K562 (cell line): ENCODE measurements around the gene MYRIP. TPM values are rescaled to one million over a fixed set of nuclear protein-coding genes. Genes with fewer than 3 reads are reported as not detected.

Source experiments
- ATAC-seq: fragments of 200-7000 bp; cut with Tn5 transposase; 3 replicates; pipeline ENCODE4 v1.9.1; 2020; ENCODE audit warnings: moderate library complexity
- BruUV-seq: library from RNA; stranded (reverse); fragments of 400-500 nt; replicated peaks from 2 replicates; lab custom pipeline; 2021; lab: Mats Ljungman, UMichigan
- CTCF ChIA-PET: fragments of 300-600 bp; formaldehyde crosslinking; extraction: SDS; loops from one replicate; lab custom pipeline; 2021; ENCODE audit warnings: low intra/inter-chr PET ratio; lab: Yijun Ruan, JAX
- POLR2A ChIA-PET: fragments of 300-600, 350-650 bp; sonication (Branson Sonifier 250); formaldehyde crosslinking; extraction: SDS; loops from one replicate; lab custom pipeline; 2021; ENCODE audit warnings: antibody characterized with exemption, inconsistent platforms; lab: Yijun Ruan, JAX
- DNase-seq, 4 experiments: peaks; one replicate each; pipeline versions ENCODE4 v3.0.0 to v3.0.0-alpha.2; 2011 to 2018; ENCODE audit warnings: low spot score in 3 of 4, mixed read lengths in 3 of 4; ENCODE audit errors: extremely low read depth in 1 of 4
- FAIRE-seq: peaks from 2 replicates; lab custom pipeline; 2011; peaks lifted over from hg19 to GRCh38; lab: Jason Lieb, UNC
- H2AFZ ChIP-seq: 2 replicates; pipeline ENCODE4 v1.6.0; 2011; ENCODE audit warnings: low read depth, low read length, control low read depth, inconsistent platforms
- H3K27ac ChIP-seq: fragments of 200-600 bp; 3 replicates; pipeline ENCODE4 v1.8.0; 2011; ENCODE audit warnings: low read depth, mild to moderate bottlenecking, control low read depth, inconsistent platforms, low read length, moderate library complexity, mixed read lengths; ENCODE audit errors: extremely low read depth
- H3K27me3 ChIP-seq, 2 experiments: fragments of 300-600 bp in 1 of 2; 2 replicates in 1 of 2; 3 replicates in 1 of 2; pipeline versions ENCODE4 v1.6.0 to v1.8.0; 2011; ENCODE audit warnings: inconsistent platforms in 2 of 2, low read length in 2 of 2, mild to moderate bottlenecking in 1 of 2, mixed read lengths in 1 of 2, moderate library complexity in 1 of 2; ENCODE audit not compliant: control insufficient read depth in 2 of 2, insufficient read depth in 2 of 2
- H3K36me3 ChIP-seq: fragments of 300-600 bp; 3 replicates; pipeline ENCODE4 v1.8.0; 2011; ENCODE audit warnings: mild to moderate bottlenecking, low read length, inconsistent platforms; ENCODE audit not compliant: control insufficient read depth, insufficient read depth
- H3K4me1 ChIP-seq, 2 experiments: fragments of 200-600 bp in 1 of 2; replicated peaks in 1 of 2; 2 replicates in 1 of 2; 3 replicates in 1 of 2; pipeline versions ENCODE4 v1.5.1 to v1.8.0; 2011; ENCODE audit warnings: inconsistent platforms in 2 of 2, low read length in 2 of 2, mild to moderate bottlenecking in 1 of 2, mixed read lengths in 1 of 2, moderate library complexity in 1 of 2; ENCODE audit not compliant: control insufficient read depth in 2 of 2, insufficient read depth in 2 of 2
- H3K4me2 ChIP-seq: 2 replicates; pipeline ENCODE4 v1.6.1; 2011; ENCODE audit warnings: low read length, control low read depth, inconsistent platforms, mixed read lengths; ENCODE audit not compliant: insufficient read depth
- H3K4me3 ChIP-seq: fragments of 200-600 bp; sonication (generic), shearing (Covaris generic); 2 replicates; pipeline ENCODE4 v1.5.1; 2016; ENCODE audit warnings: control low read depth, inconsistent platforms
- H3K79me2 ChIP-seq: fragments of 200-600 bp; 3 replicates; pipeline ENCODE4 v1.8.0; 2011; ENCODE audit warnings: low read length, inconsistent platforms; ENCODE audit not compliant: control insufficient read depth, insufficient read depth
- H3K9ac ChIP-seq, 2 experiments: 2 replicates each; pipeline versions ENCODE4 v1.6.0 to v1.6.1; 2011; ENCODE audit warnings: low read depth in 2 of 2, low read length in 2 of 2, control low read depth in 1 of 2, inconsistent platforms in 1 of 2, mild to moderate bottlenecking in 1 of 2, mixed read lengths in 1 of 2; ENCODE audit not compliant: insufficient read depth in 1 of 2
- H3K9me1 ChIP-seq: one replicate; pipeline ENCODE4 v1.6.0; 2011; ENCODE audit warnings: inconsistent platforms, mild to moderate bottlenecking, low read length, moderate library complexity; ENCODE audit not compliant: control insufficient read depth, insufficient read depth
- H3K9me3 ChIP-seq: replicated peaks from 2 replicates; pipeline ENCODE4 v1.5.1; 2011; ENCODE audit warnings: low read depth, low read length, inconsistent platforms; ENCODE audit not compliant: control insufficient read depth, insufficient read depth
- H4K20me1 ChIP-seq: replicated peaks from 2 replicates; pipeline ENCODE4 v1.6.1; 2011; ENCODE audit warnings: low read length, inconsistent platforms, mixed read lengths; ENCODE audit not compliant: control insufficient read depth, insufficient read depth
- ESRRB ChIP-seq: fragments of 250-450 bp; sonication (Bioruptor Pico); IDR thresholded peaks from 2 replicates; pipeline ENCODE4 v1.5.0; 2020; ENCODE audit warnings: mild to moderate bottlenecking, moderate library complexity, borderline replicate concordance
- MTA1 ChIP-seq: fragments of 450-650 bp; IDR thresholded peaks from 2 replicates; pipeline ENCODE4 v1.6.1; 2017; ENCODE audit warnings: borderline replicate concordance
- MTA2 ChIP-seq: fragments of 450-650 bp; IDR thresholded peaks from 2 replicates; pipeline ENCODE4 v1.6.1; 2016; ENCODE audit warnings: low read depth
- PHTF2 ChIP-seq: fragments of 250-450 bp; sonication (Bioruptor Pico); IDR thresholded peaks from 2 replicates; pipeline ENCODE4 v1.5.0; 2021; ENCODE audit warnings: mild to moderate bottlenecking
- SMAD3 ChIP-seq: fragments of 450-650 bp; formaldehyde crosslinking; conservative IDR thresholded peaks from 2 replicates; pipeline ENCODE4 v1.4.0; 2020; ENCODE audit warnings: mild to moderate bottlenecking
- SREBF2 ChIP-seq: sonication (generic); formaldehyde crosslinking; IDR thresholded peaks from 2 replicates; pipeline ENCODE4 v1.4.0; 2020; ENCODE audit warnings: mild to moderate bottlenecking, missing genetic modification reagents
- ZNF124 ChIP-seq: sonication (generic); formaldehyde crosslinking; IDR thresholded peaks from 2 replicates; pipeline ENCODE4 v1.8.1; 2022; ENCODE audit warnings: missing genetic modification reagents
- ZNF174 ChIP-seq: fragments of 250-450 bp; sonication (Bioruptor Pico); IDR thresholded peaks from 2 replicates; pipeline ENCODE4 v1.4.0; 2020; ENCODE audit warnings: mild to moderate bottlenecking
- ZNF324 ChIP-seq: fragments of 250-450 bp; sonication (Bioruptor Pico); IDR thresholded peaks from 2 replicates; pipeline ENCODE4 v1.4.0; 2020; ENCODE audit warnings: mild to moderate bottlenecking
- WGBS: fragments of 100-300 bp; shearing (Covaris generic); methylation state at CpG from one replicate; pipeline ENCODE4 v1.1.6; 2016; ENCODE audit warnings: low coverage, mixed read lengths; ENCODE audit not compliant: insufficient coverage; ENCODE audit errors: missing lambda C conversion rate; 5-methylcytosine and 5-hydroxymethylcytosine counted together
- in situ Hi-C: fragments of 300-500 bp; cut with MboI; formaldehyde crosslinking; loops from 4 replicates; pipeline ENCODE4 v1.15.0; 2018; ENCODE audit warnings: inconsistent platforms, mixed read lengths
- intact Hi-C: fragments of 100-400 bp; cut with micrococcal nuclease; formaldehyde crosslinking; loops from 2 replicates; pipeline ENCODE4 v1.14.2; 2022
- polyA plus RNA-seq, 8 experiments: library from polyadenylated mRNA; depleted of rRNA in 4 of 8; stranded (reverse) in 5 of 8; unstranded in 3 of 8; fragments of >200 nt; fragmentation: Nextera tagmentation in 2 of 8; fragmentation: Illumina TruSeq in 1 of 8; extraction: Ambion mirVana in 2 of 8; extraction: Trizol in 1 of 8; gene quantifications; 2 replicates each; pipeline versions ENCODE4 v1.2.1 to v1.2.3, GENCODE V29; 2011 to 2014; ENCODE audit warnings: inconsistent platforms in 1 of 8, missing spikeins in 1 of 8
- total RNA-seq, 7 experiments: library from RNA; depleted of rRNA in 6 of 7; stranded (reverse); fragments of >200 nt in 6 of 7; fragmentation: Illumina TruSeq in 2 of 7; extraction: Trizol in 2 of 7; gene quantifications; 2 replicates each; pipeline versions ENCODE4 v1.2.1 to v1.2.3, GENCODE V29; 2011 to 2021; ENCODE audit warnings: low replicate concordance in 1 of 7
- TF ChIP-seq, protein P1 (sequence below): fragments of 450-650 bp; IDR thresholded peaks from 2 replicates; pipeline ENCODE4 v1.6.1; 2016; ENCODE audit warnings: borderline replicate concordance

The MYRIP gene
- total and polyA plus RNA-seq, 9 of the 15 experiments (the other 6 are each of a cell fraction or from before 2014, with no cell fraction given) = 0.03 to 0.12 TPM; not detected in 7

DNA sequence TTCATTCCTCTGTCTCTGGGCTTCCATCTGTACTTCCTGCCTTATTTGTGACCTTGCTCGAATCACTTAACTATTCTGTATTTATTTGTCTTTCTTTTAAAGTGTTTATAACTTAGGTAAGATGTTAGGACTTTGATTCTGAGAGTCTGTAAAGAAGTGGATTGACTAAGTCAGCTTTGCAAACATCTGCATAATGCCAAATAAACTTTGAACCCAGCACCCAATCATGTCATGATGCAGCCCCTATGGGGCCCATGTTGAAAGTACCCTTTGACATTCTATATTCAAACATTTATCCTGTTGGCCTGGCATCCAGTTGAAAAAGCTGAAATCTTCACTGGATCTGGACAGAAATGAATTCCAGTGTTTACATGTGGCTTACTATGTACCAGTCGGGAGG lies 3.8 kb upstream of the MYRIP start:
- no peaks in the 10 kb centered on the region for H3K36me3 ChIP-seq
- ChIA-PET CTCF (no interaction called here), POLR2A (no interaction called here)
- peaks cover 2 to 18% of the 10 kb centered on the region in 2 experiments; a peak in 2 of 5 replicates for H3K27me3 ChIP-seq
- 2% methylated on average over 2 of the region's 2 CpGs for WGBS
- no peak for ATAC-seq
- FAIRE-seq = no peak
- no peaks in the 10 kb centered on the region for H3K9me1 ChIP-seq
- H3K4me1 ChIP-seq = peaks cover 0 to 15% of the 10 kb centered on the region in 2 experiments; a peak in 2 of 5 replicates
- H3K9me3 ChIP-seq = no peaks in the 10 kb centered on the region
- H3K27ac ChIP-seq = no peak overlapping the region
- H2AFZ ChIP-seq = no peak overlapping the region
- H3K4me3 ChIP-seq = no peak overlapping the region
- BruUV-seq = no TSS peak
- DNase-seq = no peak
- in situ Hi-C loops = no loop called here
- H4K20me1 ChIP-seq = 0 out of 2 replicates have a peak, but pooled peaks cover 3% of the 10 kb centered on the region
- intact Hi-C loops = no loop called here
- TF ChIP-seq SREBF2 (CRISPR knock-in tag) = no peak
- TF ChIP-seq PHTF2 (CRISPR knock-in tag) = no peak
- TF ChIP-seq MTA1 = no peak
- no peak for TF ChIP-seq MTA2
- no peak for TF ChIP-seq ZNF124 (CRISPR knock-in tag)
- no peak for TF ChIP-seq ZNF174
- no peak for TF ChIP-seq ZNF324 (CRISPR knock-in tag)
- no peak for TF ChIP-seq SMAD3 (CRISPR knock-in tag)
- TF ChIP-seq, protein P1, sequence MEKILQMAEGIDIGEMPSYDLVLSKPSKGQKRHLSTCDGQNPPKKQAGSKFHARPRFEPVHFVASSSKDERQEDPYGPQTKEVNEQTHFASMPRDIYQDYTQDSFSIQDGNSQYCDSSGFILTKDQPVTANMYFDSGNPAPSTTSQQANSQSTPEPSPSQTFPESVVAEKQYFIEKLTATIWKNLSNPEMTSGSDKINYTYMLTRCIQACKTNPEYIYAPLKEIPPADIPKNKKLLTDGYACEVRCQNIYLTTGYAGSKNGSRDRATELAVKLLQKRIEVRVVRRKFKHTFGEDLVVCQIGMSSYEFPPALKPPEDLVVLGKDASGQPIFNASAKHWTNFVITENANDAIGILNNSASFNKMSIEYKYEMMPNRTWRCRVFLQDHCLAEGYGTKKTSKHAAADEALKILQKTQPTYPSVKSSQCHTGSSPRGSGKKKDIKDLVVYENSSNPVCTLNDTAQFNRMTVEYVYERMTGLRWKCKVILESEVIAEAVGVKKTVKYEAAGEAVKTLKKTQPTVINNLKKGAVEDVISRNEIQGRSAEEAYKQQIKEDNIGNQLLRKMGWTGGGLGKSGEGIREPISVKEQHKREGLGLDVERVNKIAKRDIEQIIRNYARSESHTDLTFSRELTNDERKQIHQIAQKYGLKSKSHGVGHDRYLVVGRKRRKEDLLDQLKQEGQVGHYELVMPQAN = no peak
- TF ChIP-seq ESRRB (CRISPR knock-in tag) = no peak
- no peak overlapping the region for H3K9ac ChIP-seq
- no peaks in the 10 kb centered on the region for H3K79me2 ChIP-seq
- no peak overlapping the region for H3K4me2 ChIP-seq
